ENCODE data around the gene VSX1. TPM values are rescaled to one million over a fixed set of nuclear protein-coding genes. Genes with fewer than 3 reads are reported as not detected.

VSX1 gene
- total and polyA plus RNA-seq, 2 of the 4 experiments (the other 2 are of a cell fraction) = not detected

- POLR2A ChIA-PET (ENCODE audit: unreplicated experiment) = no interaction called here
- no peaks in the 10 kb centered on the region for H3K9me3 ChIP-seq (ENCODE audit: control insufficient read depth, insufficient read depth, low read length)
- H3K4ac ChIP-seq (ENCODE audit: low read depth, low read length) = no peak overlapping the region
- H3K36me3 ChIP-seq (ENCODE audit: control insufficient read depth, insufficient read depth, low read length) = no peaks in the 10 kb centered on the region
- H3K18ac ChIP-seq (ENCODE audit: low read depth, low read length) = no peak overlapping the region
- peaks cover 14% of the 10 kb centered on the region for H3K27me3 ChIP-seq (ENCODE audit: control insufficient read depth, insufficient read depth, low read length)
- H3K4me3 ChIP-seq (ENCODE audit: insufficient read depth, low read depth, low read length) = no peak overlapping the region
- H3K14ac ChIP-seq (replicated peaks; ENCODE audit: low read depth, low read length) = no peak overlapping the region
- DNase-seq (no peak), ATAC-seq (ENCODE audit: low read depth) (no peak)
- no peak overlapping the region for H2BK120ac ChIP-seq (ENCODE audit: low read depth, low read length)
- intact Hi-C loops (cut with micrococcal nuclease) (no loop called here), dilution Hi-C loops (cut with HindIII; ENCODE audit: low sequenced_read_pairs, unreplicated experiment) (no loop called here), in situ Hi-C loops (cut with MboI; ENCODE audit: low sequenced_read_pairs) (no loop called here)
- no peak overlapping the region for H2AK9ac ChIP-seq (replicated peaks; ENCODE audit: low read depth, low read length, poor library complexity)
- no peaks in the 10 kb centered on the region for H4K20me1 ChIP-seq (ENCODE audit: insufficient read depth, low read length)
- no peak overlapping the region for H4K8ac ChIP-seq (ENCODE audit: low read depth in 2 of 2, low read length in 2 of 2)
- H3K4me1 ChIP-seq (ENCODE audit: control insufficient read depth, insufficient read depth, low read length) = no peaks in the 10 kb centered on the region
- H3K27ac ChIP-seq (ENCODE audit: insufficient read depth, low read length) = no peak overlapping the region
- TF ChIP-seq CEBPB (IDR thresholded peaks at IDR 0.05; ENCODE audit: low read depth, low read length) (no peak), RAD21 (IDR thresholded peaks at IDR 0.05; ENCODE audit: low read length) (no peak), POLR2A (IDR thresholded peaks at IDR 0.05; ENCODE audit: low read depth, low read length) (no peak), MAZ (IDR thresholded peaks at IDR 0.05; ENCODE audit: borderline replicate concordance, low read depth, low read length) (no peak), FOS (IDR thresholded peaks at IDR 0.05; ENCODE audit: low read depth, low read length) (no peak), ELK1 (IDR thresholded peaks at IDR 0.05; ENCODE audit: borderline replicate concordance, low read depth, low read length) (no peak), NFE2L2 (IDR thresholded peaks at IDR 0.05; ENCODE audit: low read depth, low read length) (no peak), SMC3 (IDR thresholded peaks at IDR 0.05; ENCODE audit: low read depth, low read length) (no peak)
- TF ChIP-seq, protein P1, sequence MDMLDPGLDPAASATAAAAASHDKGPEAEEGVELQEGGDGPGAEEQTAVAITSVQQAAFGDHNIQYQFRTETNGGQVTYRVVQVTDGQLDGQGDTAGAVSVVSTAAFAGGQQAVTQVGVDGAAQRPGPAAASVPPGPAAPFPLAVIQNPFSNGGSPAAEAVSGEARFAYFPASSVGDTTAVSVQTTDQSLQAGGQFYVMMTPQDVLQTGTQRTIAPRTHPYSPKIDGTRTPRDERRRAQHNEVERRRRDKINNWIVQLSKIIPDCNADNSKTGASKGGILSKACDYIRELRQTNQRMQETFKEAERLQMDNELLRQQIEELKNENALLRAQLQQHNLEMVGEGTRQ (IDR thresholded peaks at IDR 0.05; ENCODE audit: low read depth, low read length) = no peak
- H2BK20ac ChIP-seq (ENCODE audit: low read depth, low read length) = no peak overlapping the region
- H4K5ac ChIP-seq (ENCODE audit: low read depth, low read length) = no peak overlapping the region
- no peak overlapping the region for H2AFZ ChIP-seq (replicated peaks; ENCODE audit: low read length, poor library complexity)
- no peak overlapping the region for H2BK15ac ChIP-seq (ENCODE audit: low read depth, low read length)
- no peak overlapping the region for H3K56ac ChIP-seq (ENCODE audit: extremely low read depth, insufficient read depth, low read length)
- no CpG with 5 or more reads among the region's 3 CpGs for WGBS, 2 experiments (ENCODE audit: extremely low coverage in 2 of 2, insufficient read length in 1 of 2)
- CTCF ChIA-PET = no interaction called here
- H4K91ac ChIP-seq (ENCODE audit: insufficient read depth, low read depth, low read length) = no peak overlapping the region
- no TSS peak for BruUV-seq (replicated peaks)
- H3K9ac ChIP-seq (ENCODE audit: low read depth, low read length) = no peak overlapping the region
- H2BK5ac ChIP-seq (ENCODE audit: low read depth, low read length, poor library complexity, severe bottlenecking) = no peak overlapping the region
- H2AK5ac ChIP-seq (ENCODE audit: low read depth, low read length) = no peak overlapping the region
- H3K9me1 ChIP-seq (ENCODE audit: insufficient read depth, low read length) = no peaks in the 10 kb centered on the region
- H3K23ac ChIP-seq (ENCODE audit: low read depth, low read length) = no peak overlapping the region
- H3K79me1 ChIP-seq (ENCODE audit: low read depth in 1 of 2, low read length in 2 of 2) = no peaks in the 10 kb centered on the region
- no peak overlapping the region for H3K4me2 ChIP-seq (ENCODE audit: low read depth, low read length)
Measured at GRCh38 chr20:25103526-25103925, 21.6 kb upstream of the VSX1 start.

All from IMR-90 (cell line).